GM19467 (cell line): Measurements from ENCODE around the gene TLE4.

Experiments used
- ATAC-seq: cut with Tn5 transposase; IDR thresholded peaks from one replicate; pipeline ENCODE4 v1.9.1; 2021; ENCODE audit warnings: mild to moderate bottlenecking, moderate library complexity; ENCODE audit not compliant: unreplicated experiment

The TLE4 gene

DNA sequence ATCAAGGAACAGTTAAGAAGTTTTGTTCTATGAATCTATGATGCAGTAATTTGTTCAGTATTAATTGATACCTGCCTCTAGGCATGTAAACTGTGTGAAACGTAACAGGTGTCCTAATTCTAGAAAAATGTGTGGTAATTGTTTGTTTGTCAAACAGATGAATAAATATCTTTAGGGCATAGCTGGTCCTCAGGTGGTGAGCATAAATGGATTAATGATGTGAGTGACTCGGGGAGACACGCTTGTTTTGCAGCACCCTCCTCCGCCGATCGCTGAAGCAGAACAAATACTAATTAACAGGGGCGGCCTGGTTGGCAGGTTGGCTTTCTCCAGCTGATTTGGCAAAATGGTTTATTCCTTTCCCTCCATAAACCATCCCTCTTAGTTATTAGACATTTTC, 88.8 kb downstream of the TLE4 start:
- ATAC-seq = no peak

DNA sequence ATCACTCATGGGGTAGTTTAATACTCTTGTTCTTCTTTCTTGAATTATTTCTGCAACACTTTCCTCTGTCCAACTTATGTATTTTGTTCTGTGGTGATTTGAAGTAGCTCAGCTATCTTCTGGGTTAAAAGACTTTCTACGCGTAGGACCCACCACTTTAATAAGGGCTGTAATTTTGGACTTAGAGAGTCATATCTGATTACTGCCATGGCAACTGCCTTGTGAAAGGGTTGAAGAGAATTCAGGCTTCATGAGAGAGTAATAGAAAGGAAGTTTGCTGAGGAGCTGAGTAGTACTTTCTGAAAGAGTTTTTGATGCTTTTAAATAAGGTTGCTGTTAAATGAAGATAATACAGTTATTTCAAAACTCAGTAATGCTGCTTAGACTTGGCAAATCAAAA, 89.5 kb downstream of the TLE4 start:
- no peak for ATAC-seq

DNA sequence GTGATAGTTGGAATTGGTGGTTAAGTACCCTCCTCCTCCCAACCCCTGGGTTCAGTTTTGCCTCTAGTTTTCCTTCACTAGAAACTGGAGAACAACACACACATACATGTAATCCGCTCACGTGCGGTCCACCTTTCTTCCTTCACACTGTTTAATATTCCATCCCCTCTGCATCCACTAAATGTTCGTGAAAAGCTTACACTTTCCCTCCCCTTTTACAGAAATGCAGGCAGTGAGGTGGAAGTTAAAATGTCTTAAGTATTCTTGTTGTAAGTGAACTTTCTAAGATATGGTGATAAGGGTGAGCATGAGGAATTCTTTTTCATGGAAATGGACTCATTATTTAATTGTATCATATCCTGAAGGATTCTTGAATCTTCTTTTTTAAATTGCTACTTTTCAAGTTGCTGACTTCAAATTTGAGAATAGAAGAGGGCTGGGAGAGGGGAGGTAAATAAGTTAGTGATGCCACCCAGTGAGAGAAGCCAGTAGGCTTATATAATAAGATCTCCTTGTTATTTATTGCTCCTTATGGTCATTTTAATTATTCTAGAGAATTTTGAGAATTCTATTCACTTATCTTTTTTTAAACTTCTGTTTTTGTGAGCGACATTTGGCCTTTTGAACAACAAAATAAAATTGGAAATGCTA, 90.2 kb downstream of the TLE4 start:
- no peak for ATAC-seq

DNA sequence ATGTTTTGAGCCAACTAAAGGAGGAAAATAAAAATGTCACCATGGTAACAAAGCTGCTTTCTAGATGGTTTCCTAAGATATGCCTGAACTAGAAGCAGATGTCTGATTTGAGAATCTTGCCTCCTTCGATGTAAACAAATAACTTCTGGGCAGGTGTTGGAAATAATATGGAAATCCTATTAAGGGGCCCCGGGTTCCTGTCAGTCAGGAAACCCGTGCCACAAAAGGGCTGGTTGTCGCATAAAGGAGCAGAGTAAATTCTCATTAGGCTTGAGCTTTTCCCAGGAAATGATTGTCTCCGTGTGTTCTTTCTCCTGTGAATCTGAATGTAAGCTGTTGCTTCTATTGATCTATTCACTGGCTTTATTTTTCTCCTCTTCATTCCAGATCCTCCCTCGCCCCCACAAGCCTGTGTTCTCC, 90.8 kb downstream of the TLE4 start:
- no peak for ATAC-seq

DNA sequence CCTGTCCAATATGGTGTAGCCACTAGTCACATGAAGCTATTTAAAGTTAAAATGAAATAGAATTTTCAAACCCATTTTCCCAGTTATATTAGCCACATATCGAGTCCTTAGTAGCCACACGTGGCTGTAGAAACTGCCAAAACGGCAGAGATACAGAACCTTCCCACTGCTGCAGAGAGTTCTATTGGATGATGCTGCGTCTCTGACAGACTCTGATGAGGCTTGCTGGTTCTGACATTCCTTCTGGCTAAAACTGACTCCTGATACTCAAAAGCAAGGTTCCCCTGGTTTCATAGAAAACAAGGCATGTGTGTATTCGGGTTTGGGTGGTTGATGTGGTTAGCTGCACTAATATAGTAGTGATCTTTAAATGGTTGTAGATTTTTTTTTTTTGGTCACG, 91.5 kb downstream of the TLE4 start:
- ATAC-seq = no peak

DNA sequence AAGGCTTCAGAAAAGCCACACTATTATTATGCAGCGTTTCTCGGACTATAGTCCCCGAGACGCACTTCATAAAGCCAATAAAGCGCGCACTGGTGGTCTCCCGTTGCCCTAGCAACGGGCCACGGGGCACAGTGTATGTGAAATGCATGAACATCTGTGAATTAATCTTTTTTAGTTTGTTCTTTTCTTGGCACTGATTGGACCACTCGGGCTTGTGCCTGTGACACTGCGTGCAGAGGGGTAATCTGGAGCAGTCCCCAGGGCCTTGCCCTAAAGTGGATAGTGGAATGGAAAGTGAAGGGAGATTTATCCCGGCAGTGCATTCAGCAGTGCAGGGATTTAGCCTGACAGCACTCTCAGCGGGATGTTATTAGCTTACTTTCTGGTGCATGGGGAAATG, 92.1 kb downstream of the TLE4 start:
- no peak for ATAC-seq

DNA sequence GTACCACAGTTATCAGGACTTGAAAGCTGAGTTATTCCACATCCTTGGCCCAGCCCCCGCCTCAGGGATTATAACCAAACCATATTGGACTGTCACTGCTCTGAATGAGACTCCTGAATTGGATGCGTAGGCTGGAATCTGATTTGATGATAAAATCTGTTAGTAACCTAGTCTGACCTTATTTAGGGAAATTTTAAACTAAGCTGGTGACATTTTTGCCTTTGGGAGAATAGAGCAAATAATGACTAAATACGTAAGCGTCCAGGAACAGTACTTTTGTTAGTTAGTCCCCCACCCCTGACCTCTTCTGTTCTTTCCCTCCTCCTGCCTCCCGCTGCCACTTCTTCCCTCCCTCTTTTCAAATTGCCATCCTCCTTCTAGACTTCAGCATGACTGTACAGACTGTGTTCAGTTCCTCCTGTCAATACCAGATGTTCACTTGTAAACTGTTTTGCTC, 92.6 kb downstream of the TLE4 start:
- ATAC-seq = no peak

DNA sequence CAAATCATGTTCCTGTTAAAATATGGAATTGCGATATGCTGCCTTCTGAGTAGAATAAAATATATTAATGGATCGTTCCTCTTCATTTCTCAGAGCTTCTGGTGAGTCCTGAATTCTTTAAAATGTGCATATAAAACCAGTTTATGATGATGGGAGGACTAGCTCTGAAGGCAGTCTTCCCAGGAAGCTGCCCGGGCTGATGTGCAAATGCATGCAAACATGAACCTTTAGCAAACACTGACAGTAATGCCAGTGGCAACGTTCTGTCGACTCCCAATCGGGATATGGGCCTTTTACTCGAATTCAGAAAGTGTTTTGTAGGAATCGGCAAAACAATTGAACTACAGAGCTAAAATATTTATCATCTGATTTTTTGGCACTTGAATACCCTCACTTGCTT, 93.6 kb downstream of the TLE4 start:
- no peak for ATAC-seq

DNA sequence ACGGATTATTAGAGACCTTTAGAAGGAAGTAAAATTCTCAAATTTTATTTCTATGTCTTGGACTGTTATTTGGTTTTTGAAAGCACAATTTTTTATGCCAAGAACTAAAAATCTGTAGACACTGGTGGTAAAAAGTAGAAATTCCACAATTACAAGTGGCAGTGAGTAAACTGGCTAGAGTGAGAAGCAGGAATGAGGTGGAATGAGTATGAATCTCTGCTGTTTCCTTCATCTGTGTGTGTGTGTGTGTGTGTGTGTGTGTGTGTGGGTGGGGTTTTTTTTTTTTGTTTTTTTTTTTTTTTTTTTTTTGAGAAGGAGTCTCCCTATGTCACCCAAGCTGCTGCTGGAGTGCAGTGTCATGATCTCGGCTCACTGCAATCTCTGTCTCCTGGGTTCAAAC, 94.2 kb downstream of the TLE4 start:
- no peak for ATAC-seq

DNA sequence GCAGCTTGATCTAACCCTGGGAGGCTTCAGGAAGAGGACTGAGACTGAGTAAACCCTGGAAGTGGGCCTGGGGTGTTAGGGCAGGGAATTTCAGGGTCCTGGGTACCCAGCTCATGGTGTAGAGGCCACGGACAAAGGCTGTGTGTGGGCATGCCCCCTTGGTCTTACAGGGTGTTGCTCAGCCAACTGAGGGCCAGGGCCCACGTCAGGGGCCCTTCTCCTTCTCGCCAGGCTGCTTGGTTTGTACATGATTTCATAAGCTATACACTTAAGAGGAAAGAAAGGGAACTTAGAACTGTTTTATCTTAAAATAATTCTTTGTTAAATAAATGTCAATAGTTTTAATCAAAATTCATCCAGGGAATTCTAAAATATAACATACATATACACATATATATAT, 95.4 kb downstream of the TLE4 start:
- no peak for ATAC-seq

DNA sequence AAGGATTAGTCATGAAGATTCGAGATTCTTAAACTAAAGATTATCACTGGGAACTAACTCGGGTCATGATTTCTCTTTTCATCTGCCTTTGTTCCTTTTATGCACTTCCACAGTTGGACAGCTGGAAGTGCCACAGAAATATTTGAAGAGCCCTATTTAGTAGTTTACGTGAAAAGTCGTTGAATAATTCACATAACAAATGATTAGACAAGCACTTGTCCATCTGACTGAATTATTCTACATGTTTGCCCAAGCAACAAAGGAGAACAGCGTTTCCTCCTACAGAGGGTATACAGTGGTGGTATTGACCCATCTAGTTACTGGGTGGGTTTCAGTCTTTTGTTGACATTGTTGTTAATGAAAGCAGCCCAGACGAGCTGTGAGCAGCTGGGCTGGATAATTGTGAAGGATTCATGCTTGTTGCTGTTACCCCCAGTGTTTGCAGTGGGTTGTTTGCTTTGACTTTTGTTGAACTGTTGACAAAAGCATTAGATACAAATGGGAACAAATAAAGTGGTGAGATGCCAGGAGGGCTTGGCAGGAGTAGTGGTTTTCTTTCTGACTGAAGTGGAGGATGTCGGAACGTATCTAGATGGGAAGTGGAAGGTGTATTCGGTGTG, 96.2 kb downstream of the TLE4 start:
- ATAC-seq = no peak

DNA sequence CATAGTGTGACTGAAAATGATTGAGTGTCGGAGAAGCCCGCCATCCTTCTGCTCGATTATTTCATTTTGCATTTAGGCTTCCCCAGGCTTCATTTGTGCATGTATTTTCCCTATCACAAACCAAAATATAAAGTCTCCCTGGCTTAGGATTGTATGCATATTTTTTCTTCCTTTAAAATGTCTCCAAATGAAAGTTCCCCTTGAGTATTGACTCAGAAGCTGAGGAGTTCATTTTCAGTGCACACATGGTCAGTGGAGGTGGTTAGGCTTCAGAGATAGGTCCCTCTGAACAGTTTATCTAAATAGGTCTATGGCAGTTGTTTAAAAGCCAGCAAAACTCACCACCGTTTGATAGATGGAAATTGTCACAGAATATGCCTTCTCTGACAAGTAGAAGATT, 97.2 kb downstream of the TLE4 start:
- no peak for ATAC-seq

DNA sequence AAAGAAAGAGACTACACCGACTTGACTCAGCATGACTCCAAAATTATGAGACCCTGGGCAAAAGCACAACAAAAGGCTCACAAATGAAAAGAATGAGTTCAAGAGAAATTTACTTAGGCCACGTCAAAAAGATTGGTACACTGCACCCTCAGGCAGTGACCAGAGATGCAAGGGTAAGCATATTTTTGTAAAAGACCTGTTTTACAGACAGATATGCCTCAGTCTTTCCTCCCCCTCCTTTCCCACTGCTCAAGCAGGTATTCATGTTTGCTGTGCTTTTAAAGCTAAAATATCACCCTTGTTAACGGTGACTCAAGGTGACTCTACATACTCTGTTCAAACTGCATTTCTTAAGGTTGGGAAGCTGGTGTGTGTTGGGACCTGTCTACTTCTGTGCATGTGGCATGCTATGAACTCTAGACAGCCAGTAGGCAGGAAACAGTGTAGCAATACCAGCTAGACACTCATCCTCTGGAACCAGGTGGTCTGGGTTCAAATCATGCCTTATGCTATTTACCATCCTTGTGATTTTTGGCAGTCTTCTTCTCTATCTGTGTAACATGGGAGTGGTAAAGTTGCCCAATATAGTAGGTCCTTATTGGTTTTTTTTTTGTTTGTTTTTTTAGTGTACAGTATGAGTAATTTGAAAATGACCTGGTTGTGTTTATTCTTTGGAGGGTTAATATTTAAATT, 98.7 kb downstream of the TLE4 start:
- ATAC-seq = no peak

DNA sequence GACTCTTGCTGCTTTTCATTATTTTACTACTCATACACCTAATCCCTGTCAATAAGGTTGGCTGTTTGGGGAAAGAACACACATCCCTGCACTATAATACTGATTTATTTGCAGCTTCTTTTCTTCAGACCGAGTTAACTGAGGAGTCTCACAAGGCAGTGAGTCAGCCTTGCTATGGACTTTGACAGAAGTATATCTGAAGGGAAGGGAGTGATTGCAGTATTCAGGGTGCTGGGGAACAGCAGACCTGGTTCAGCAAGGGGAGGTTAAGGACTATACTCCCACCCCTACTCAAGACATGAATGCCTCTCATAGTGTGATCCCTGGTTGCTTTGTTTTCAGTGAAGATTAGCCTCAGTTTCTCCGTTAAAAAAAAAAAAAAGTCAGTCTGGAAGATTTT, 99.8 kb downstream of the TLE4 start:
- no peak for ATAC-seq

DNA sequence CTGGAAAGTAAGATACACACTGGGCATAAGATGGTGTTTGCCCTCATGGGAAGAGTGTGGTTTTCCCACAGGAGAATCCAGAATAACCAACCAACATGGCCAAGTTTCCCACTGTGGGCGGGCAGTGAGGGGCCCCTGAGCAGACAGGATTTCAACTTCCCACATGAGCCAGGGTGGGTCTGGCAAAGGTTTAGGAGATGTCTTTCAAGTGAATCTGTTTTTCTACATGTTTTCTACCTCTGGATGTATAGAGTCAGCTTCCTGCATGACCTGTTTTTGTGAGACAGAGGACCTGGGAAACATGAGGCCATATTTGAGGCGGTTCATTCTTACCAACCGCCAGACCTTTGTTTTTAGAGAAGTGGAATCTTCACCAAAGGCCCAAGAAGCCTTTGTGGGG, 100.5 kb downstream of the TLE4 start:
- no peak for ATAC-seq

DNA sequence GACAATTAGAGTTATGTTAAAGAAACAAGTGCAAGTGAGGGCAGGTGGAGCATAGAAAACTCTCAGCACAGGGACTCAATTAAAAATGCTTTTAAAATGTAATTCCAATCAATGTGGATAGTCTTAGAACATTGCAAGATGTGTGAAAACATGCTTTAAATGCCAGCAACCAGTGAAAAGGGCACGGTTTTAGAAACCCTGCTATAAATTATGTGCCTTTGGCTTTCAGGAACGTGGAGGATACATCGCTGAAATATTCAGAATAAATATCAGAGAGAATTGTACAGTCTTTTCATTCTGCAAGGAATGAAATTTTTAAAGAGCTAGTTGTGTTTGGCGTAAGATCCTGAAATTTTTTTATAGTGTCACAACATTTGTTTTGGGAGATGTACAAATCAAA, 101.1 kb downstream of the TLE4 start:
- ATAC-seq = no peak

DNA sequence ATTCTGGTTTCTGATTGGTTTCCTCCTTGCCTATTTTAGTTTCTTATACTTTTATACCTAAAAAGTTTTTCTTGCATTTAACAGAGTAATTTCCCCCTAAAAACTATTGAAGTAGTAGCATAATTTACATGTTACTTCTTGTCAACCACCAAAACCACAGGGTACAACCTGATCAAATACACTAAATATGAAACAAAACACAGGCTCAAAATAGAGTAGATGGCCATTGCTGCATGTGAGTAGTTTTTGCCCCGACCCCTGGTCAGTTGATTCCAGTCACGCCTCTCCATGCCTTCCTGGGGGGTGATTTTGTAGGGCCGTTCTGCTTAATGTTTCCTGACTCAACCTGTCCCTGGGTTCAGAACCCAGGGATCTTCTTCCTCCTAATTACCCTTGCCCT, 101.8 kb downstream of the TLE4 start:
- ATAC-seq = peak; percentile 70

DNA sequence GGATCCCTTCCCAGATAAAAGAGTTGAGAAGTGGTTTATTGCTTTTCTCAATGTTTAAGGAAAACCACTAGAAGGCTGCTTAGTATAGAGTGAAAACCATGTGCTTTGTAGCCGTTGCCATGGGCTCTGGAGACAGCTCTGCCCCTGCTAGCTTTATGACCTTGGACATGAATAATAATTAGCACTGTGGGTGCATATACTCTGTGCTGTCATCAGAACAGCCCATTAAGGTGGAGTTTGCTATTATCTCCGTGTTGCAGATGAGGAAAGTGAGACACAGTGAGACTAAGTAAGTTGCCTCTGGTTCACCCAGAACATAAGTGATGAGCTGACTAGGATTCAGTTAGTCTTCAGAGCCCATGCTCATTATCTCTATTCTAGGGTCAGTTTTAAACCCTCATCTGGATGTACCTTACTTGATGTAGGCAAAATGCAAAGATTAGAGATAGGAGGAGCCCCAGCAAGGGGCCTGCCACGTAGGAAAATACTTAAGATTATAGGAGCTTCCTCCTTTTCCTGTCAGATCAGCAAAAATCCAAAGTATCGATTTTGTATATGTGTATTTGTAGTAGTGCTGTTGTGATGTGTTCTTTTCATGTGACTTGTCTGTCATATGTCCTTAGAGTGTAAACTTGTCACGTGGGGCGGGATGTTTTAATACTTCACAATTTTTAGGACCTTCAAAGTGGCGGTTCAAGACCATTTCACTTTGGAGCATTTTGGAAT, 102.5 kb downstream of the TLE4 start:
- peak; percentile 14 for ATAC-seq

DNA sequence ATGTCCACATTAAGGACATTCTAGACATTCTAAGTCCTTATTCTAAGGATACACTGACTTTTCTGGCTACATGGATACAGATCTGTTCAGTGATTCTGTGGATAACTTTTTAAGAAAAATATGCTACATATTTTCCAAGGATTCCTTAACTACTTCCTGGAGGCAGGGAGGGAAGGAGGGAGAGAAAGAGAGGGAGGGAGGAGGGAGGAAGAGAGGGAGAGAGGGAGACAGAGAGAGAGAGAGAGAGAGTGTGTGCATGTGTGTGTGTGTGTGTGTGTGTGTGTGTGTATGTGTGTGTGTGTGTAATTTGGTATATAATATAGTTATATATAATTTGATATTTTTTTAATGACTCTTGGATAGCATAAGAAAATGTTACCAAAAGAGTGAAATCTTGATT, 109.8 kb downstream of the TLE4 start:
- ATAC-seq = no peak

DNA sequence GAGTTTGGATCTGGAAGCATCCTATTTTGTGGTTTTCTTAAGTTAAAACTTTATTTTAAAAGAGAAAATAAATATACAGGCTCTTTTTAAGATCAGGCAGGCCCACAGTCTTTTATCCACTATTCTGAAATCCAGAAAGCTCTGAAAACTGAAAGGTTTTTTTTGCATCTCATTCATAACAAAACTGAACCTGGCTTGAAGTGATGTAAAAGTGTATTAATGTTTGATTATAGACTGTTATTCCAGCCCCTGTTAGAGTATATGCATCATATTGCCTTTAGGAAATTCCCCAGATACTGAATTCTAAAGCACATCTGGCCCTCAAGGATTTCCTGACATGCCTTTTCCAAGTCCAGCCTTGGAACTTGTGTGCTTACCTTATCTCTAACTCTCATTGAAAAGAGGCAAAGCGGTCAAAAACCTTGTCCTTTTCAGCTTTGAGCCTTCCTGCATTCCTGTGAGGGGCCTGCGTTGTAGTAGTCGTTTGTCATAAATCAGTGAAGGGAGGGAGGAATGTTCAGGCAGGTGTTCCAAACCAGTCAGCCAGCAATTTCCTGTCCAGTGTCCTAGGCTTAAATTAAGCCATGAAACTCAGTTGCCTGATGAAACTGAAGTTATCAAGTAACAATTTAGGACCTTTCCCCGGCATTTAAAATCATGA, 110.4 kb downstream of the TLE4 start:
- no peak for ATAC-seq

DNA sequence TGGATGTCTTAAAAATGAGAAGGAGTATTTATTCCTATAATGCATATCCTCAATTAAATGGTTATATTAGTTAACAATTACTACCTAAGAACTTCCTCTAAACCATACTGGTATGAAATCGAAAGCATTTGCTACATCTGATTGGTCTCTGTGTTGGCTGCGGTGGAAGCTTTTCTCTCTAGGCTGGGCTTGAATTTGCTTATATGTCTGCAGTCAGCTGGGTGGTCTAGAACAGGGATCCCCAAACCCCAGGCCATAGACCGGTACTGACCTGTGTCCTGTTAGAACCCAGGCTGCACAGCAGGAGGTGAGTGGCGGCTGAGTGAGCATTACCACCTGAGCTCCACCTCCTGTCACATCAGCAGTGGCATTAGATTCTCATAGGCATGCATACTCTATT, 112.3 kb downstream of the TLE4 start:
- no peak for ATAC-seq
